HG02870 (cell line): Measurements from ENCODE around the gene PHACTR3.

Experiments
- ATAC-seq: cut with Tn5 transposase; IDR thresholded peaks from one replicate; pipeline ENCODE4 v1.9.1; 2021; ENCODE audit warnings: mild to moderate bottlenecking, moderate library complexity; ENCODE audit not compliant: unreplicated experiment

The PHACTR3 gene

GRCh38 chr20:59786801-59787537 lies 182.6 kb downstream of the PHACTR3 start:
- no peak for ATAC-seq

GRCh38 chr20:59787538-59787890 lies 183.2 kb downstream of the PHACTR3 start:
- ATAC-seq, result no peak

GRCh38 chr20:59788196-59788735 lies 183.9 kb downstream of the PHACTR3 start:
- no peak for ATAC-seq

- ATAC-seq, result no peak
Measured at GRCh38 chr20:59788811-59789397, 184.6 kb downstream of the PHACTR3 start.

- ATAC-seq, result no peak
Measured at GRCh38 chr20:59789686-59790085, 185.3 kb downstream of the PHACTR3 start.

GRCh38 chr20:59790346-59790745 lies 186.0 kb downstream of the PHACTR3 start:
- no peak for ATAC-seq

- ATAC-seq, result no peak
Measured at GRCh38 chr20:59792300-59792699, 188.0 kb downstream of the PHACTR3 start.

- no peak for ATAC-seq
Measured at GRCh38 chr20:59794555-59794954, 190.2 kb downstream of the PHACTR3 start.

GRCh38 chr20:59800309-59800708 lies 196.0 kb downstream of the PHACTR3 start:
- ATAC-seq, result no peak

DNA sequence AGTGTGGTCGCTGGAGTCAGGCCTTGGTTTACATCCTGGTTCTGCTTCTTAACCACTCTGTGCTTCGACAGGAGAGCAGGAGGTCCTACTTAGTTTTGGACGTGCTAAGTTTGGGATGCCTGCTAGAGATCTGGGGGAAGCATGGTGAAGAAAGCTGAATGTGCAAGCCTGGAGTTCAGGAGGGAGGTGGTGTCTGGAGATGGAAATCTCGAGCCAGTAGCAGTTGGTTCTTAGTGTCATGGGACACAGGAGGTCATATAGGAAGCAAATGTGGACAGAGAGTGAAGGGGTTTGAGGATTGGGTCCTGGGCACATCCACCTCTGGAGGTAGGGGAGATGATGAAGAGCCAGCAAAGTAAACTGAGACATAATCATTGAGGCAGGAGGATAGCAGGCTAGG lies 197.7 kb downstream of the PHACTR3 start:
- ATAC-seq, result no peak

DNA sequence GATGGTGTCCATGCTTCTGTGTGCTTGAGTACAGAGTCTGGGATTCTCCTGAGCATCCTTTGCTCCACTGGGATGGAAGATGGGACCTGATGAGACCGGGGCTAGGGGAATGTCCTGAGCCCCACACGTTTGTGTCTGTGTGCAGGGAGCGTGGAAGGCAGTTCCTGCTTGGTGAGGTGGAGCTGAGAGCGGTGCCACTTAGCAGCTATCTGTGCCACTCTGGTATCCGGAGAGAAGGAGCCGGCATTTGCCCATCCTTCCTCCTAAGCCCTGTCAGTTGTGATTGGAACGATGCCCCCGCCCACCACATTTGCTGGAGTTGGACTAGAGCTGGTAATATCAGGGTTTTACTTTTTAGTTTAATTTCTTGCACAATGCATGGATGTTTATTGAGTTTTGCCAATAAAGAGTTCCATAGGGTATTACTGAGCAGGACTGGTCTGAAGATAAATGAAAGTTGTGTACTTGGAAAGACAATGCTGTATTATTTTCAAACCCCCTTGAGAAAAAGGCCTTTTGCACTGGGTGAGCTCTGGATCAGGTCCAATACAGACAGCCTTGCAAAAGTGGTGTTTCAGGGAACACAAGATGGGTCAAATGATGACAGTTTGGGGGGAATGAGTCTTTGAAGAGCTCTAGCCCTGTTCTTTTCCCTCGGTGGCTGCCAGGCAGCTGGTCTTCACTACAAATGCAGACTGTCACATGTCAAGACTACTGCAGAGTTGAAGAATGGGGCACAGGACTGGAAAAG lies 198.3 kb downstream of the PHACTR3 start:
- no peak for ATAC-seq

DNA sequence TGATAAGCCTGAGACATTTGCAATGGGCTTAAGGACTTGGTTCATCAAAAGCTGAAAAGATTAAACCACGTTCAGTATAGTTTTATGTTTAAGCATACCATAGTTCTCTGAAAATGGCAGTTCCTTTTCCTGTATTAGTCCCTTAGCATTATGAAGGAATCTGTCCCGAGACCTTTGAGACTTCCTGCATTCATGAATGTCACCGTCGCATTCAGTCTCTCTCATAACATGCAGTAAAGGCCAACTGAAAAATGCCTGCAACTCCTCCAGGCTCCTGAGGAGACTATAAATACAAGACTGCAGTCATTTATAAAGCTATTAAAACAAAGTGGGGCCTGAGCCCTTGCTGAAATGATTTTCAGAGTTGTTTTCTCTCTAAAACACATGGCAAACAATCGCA lies 200.0 kb downstream of the PHACTR3 start:
- no peak for ATAC-seq

- ATAC-seq, result no peak
Measured at GRCh38 chr20:59804871-59805665, 200.7 kb downstream of the PHACTR3 start.

DNA sequence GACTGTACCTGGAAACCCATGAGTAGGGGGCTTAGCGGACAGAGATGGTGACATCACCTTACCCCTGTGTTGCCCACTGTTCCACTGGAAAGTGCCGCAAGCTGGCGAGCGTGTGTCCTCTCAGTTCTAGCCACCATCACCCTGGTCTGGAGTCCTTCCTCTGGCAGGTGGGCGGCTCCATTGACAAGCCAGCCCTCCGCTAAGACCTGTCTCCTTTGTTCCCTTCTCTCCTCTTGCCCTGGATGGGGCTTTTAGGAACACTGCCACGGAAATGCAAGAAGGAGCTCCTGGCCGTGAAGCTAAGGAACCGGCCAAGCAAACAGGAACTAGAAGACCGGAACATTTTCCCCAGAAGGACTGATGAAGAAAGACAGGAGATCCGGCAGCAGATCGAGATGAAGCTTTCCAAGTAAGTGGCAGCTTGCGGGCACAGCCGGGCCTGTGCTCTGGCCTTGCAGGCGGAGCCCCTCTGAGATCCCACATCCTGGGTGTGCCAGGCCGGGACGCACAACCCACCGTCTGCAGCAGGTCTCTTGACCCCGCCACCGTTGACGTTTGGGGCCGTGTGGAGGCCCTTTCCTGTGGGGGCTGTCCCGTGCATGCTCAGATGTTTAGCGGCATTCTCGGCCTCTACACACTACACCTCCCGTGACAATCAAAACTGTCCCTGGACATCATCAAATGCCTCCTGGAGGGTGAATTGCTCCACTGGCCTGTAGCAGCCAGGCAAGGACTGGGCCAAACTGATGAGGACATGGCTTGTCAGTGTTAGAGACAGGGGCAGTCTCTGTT lies 201.6 kb downstream of the PHACTR3 start:
- no peak for ATAC-seq

- no peak for ATAC-seq
Measured at GRCh38 chr20:59806578-59806975, 202.2 kb downstream of the PHACTR3 start.

GRCh38 chr20:59807909-59808728 lies 203.8 kb downstream of the PHACTR3 start:
- no peak for ATAC-seq

- ATAC-seq, result no peak
Measured at GRCh38 chr20:59808729-59809381, 204.5 kb downstream of the PHACTR3 start.

DNA sequence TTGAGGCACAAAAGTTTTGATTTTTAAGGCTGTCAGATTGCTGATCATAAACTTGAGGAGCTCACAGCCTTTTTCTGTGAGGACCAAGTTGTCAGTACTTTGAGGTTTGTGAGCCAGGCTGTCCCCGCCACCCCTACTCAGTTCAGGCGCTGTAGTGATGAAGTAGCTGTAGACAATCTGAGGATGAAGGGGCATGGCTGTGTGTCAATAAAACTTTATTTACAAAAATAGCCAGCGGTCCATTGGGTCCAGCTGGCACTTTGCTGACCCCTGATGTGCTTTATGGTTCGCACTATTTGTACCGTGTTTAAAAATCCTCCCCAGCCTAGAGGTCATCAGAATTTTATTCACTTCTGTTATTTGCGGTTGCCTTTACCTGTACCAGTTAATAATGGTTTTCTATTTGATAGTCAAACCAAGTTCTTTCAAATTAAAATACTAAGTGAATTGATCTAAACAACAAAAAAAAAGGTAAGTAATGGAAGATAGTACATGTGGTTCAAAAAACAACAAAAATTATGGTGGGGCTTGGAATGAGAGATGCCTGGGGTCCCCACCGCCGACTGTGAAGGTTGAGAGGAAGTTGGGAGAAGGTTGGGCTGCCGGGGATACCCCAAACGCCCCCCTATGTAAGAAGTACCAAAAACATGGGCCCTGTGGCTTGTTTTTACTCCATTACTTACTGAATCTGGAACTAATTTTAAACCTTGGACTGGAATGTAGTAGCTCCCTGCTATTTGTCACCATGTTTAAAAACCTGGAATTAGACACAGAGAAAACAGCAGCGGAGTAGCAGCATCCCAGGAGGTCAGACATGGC lies 205.5 kb downstream of the PHACTR3 start:
- no peak for ATAC-seq
